OCI-LY7 (cell line): Measurements from ENCODE around the gene KAZN. TPM values are rescaled to one million over a fixed set of nuclear protein-coding genes. Genes with fewer than 3 reads are reported as not detected.

Experiments
- BruUV-seq: library from RNA; stranded (reverse); fragments of 400-500 nt; replicated peaks from 2 replicates; lab custom pipeline; 2021; lab: Mats Ljungman, UMichigan
- CTCF ChIA-PET: fragments of 300-600 bp; sonication (Branson Sonifier 250); formaldehyde crosslinking; loops from one replicate; lab custom pipeline; 2022; ENCODE audit warnings: antibody characterized with exemption; ENCODE audit not compliant: unreplicated experiment; lab: Charles Lee
- POLR2A ChIA-PET: fragments of 300-600 bp; sonication (Branson Sonifier 250); formaldehyde crosslinking; loops from one replicate; lab custom pipeline; 2022; ENCODE audit warnings: antibody characterized with exemption; lab: Charles Lee
- DNase-seq: peaks from one replicate; pipeline ENCODE4 v3.0.0-alpha.2; 2015; ENCODE audit warnings: low spot score
- H2AFZ ChIP-seq: fragments of 200-600 bp; sonication (generic), shearing (Covaris generic); 2 replicates; pipeline ENCODE4 v1.6.1; 2014; ENCODE audit warnings: mild to moderate bottlenecking, antibody characterized with exemption, low read length, moderate library complexity
- H3K27ac ChIP-seq: fragments of 200-600 bp; sonication (generic); 2 replicates; pipeline ENCODE4 v1.5.1; 2014; ENCODE audit warnings: mixed run types, low read depth, mild to moderate bottlenecking, moderate library complexity, low read length, inconsistent platforms; ENCODE audit not compliant: poor library complexity, severe bottlenecking
- H3K36me3 ChIP-seq: fragments of 200-600 bp; sonication (generic); 2 replicates; pipeline ENCODE4 v1.6.1; 2014; ENCODE audit warnings: mild to moderate bottlenecking, antibody characterized with exemption, low read length, moderate library complexity, mixed read lengths; ENCODE audit not compliant: insufficient read depth
- H3K4me1 ChIP-seq: fragments of 200-600 bp; sonication (generic); 2 replicates; pipeline ENCODE4 v1.5.1; 2014; ENCODE audit warnings: mild to moderate bottlenecking, low read length; ENCODE audit not compliant: insufficient read depth, poor library complexity, severe bottlenecking
- H3K4me2 ChIP-seq: fragments of 200-600 bp; sonication (generic); 2 replicates; pipeline ENCODE4 v1.6.1; 2014; ENCODE audit warnings: mild to moderate bottlenecking, low read length
- H3K4me3 ChIP-seq: fragments of 200-600 bp; sonication (generic); 2 replicates; pipeline ENCODE4 v1.5.1; 2014; ENCODE audit warnings: mild to moderate bottlenecking, low read depth, low read length; ENCODE audit not compliant: poor library complexity, severe bottlenecking
- H3K79me2 ChIP-seq: fragments of 200-600 bp; sonication (generic); 2 replicates; pipeline ENCODE4 v1.6.1; 2016; ENCODE audit warnings: low read depth, mild to moderate bottlenecking, low read length, moderate library complexity, mixed read lengths; ENCODE audit not compliant: insufficient read depth
- H3K9me2 ChIP-seq: fragments of 200-600 bp; sonication (generic); 2 replicates; pipeline ENCODE4 v1.6.1; 2016; ENCODE audit warnings: mild to moderate bottlenecking, low read length, mixed read lengths; ENCODE audit not compliant: insufficient read depth
- H3K9me3 ChIP-seq: fragments of 200-600 bp; sonication (generic); 2 replicates; pipeline ENCODE4 v1.6.1; 2014; ENCODE audit warnings: mild to moderate bottlenecking, mixed run types, low read length, mixed read lengths
- H4K20me1 ChIP-seq: fragments of 200-600 bp; sonication (generic); 2 replicates; pipeline ENCODE4 v1.6.1; 2014; ENCODE audit warnings: mild to moderate bottlenecking, antibody characterized with exemption, low read length, moderate library complexity, mixed read lengths; ENCODE audit not compliant: insufficient read depth
- CTCF ChIP-seq: fragments of 200-600 bp; sonication (generic); conservative IDR thresholded peaks from 2 replicates; pipeline ENCODE4 v1.5.1; 2014; ENCODE audit warnings: mild to moderate bottlenecking, antibody characterized with exemption, low read length, moderate library complexity, mixed read lengths
- EZH2phosphoT487 ChIP-seq: fragments of 200-600 bp; sonication (generic); IDR thresholded peaks from 2 replicates; pipeline ENCODE4 v1.6.1; 2018; ENCODE audit warnings: low read depth, borderline replicate concordance, mild to moderate bottlenecking, mixed run types, antibody characterized with exemption, low read length, moderate library complexity, mixed read lengths
- intact Hi-C: fragments of 100-400 bp; cut with micrococcal nuclease; formaldehyde crosslinking; loops from one replicate; pipeline ENCODE4 v1.10.0; 2022; ENCODE audit not compliant: unreplicated experiment
- total RNA-seq, 2 experiments: library from RNA; depleted of rRNA in 1 of 2; stranded (reverse); fragments of >200 nt in 1 of 2; shearing (Covaris generic) in 1 of 2; gene quantifications; 2 replicates each; pipeline ENCODE4 v1.2.3, GENCODE V29; 2014 to 2022

The KAZN gene
- total RNA-seq, 2 experiments from 2014 or later: 0.40 to 2.4 TPM

GRCh38 chr1:14820295-14821085 lies 222.0 kb downstream of the KAZN start:
- CTCF ChIA-PET: no interaction called here
- TF ChIP-seq EZH2phosphoT487 (no peak), CTCF (no peak)
- intact Hi-C loops: no loop called here

GRCh38 chr1:14822493-14822892 lies 224.0 kb downstream of the KAZN start:
- Histone ChIP-seq H3K4me1 (no peaks in the 10 kb centered on the region), H2AFZ (no peak overlapping the region), H3K4me3 (no peak overlapping the region), H3K36me3 (no peaks in the 10 kb centered on the region), H3K9me3 (no peaks in the 10 kb centered on the region), H3K27ac (no peak overlapping the region), H4K20me1 (no peaks in the 10 kb centered on the region), H3K79me2 (no peaks in the 10 kb centered on the region), H3K9me2 (no peaks in the 10 kb centered on the region), H3K4me2 (no peak overlapping the region)
- no TSS peak for BruUV-seq
- TF ChIP-seq CTCF (no peak), EZH2phosphoT487 (no peak)
- intact Hi-C loops: no loop called here
- ChIA-PET CTCF (no interaction called here), POLR2A (no interaction called here)
- no peak for DNase-seq

More at GRCh38 chr1:14820295-14821085, 222.0 kb downstream of the KAZN start:
- Histone ChIP-seq H3K27ac (no peak overlapping the region), H3K4me2 (no peak overlapping the region), H3K4me3 (no peak overlapping the region), H3K9me3 (no peaks in the 10 kb centered on the region), H4K20me1 (no peaks in the 10 kb centered on the region), H3K79me2 (no peaks in the 10 kb centered on the region), H3K36me3 (no peaks in the 10 kb centered on the region), H3K4me1 (no peaks in the 10 kb centered on the region), H2AFZ (no peak overlapping the region), H3K9me2 (no peaks in the 10 kb centered on the region)
- POLR2A ChIA-PET: no interaction called here
- BruUV-seq: no TSS peak
- DNase-seq: no peak

DNA sequence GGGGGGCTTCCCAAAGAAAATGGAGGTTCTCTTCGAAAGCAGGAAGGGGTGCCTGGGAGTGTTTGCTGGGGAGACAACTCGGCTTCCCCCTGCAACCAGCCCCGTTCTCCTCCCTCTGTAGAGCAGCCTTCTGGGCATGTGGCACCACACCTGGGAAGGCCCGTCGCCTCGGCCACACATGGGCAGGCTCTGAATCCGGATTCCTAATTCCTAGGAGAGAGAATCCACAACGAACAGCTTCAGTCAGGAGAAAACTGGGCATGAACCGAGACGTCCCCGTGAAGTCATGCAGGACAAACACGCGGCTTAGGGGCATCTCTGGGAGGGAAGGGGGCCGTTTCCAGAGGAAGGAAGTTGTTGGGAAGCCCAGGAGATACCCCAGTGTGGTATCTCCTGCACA lies 224.5 kb downstream of the KAZN start:
- DNase-seq: no peak
- Histone ChIP-seq H3K4me2 (no peak overlapping the region), H3K4me1 (no peaks in the 10 kb centered on the region), H3K27ac (no peak overlapping the region), H4K20me1 (no peaks in the 10 kb centered on the region), H3K9me2 (no peaks in the 10 kb centered on the region), H3K36me3 (no peaks in the 10 kb centered on the region), H3K4me3 (no peak overlapping the region), H3K9me3 (0 out of 2 replicates have a peak, but pooled peaks cover 3% of the 10 kb centered on the region), H2AFZ (no peak overlapping the region), H3K79me2 (no peaks in the 10 kb centered on the region)
- no TSS peak for BruUV-seq
- no peak for TF ChIP-seq EZH2phosphoT487
- TF ChIP-seq CTCF: no peak
- ChIA-PET CTCF (no interaction called here), POLR2A (no interaction called here)
- intact Hi-C loops: no loop called here
